Smooth muscle cell (in vitro differentiated cells): ENCODE measurements around the gene SLC1A2. TPM values are rescaled to one million over a fixed set of nuclear protein-coding genes. Genes with fewer than 3 reads are reported as not detected.

Source experiments
- DNase-seq: peaks from one replicate; lab custom pipeline; 2025; ENCODE audit not compliant: unreplicated experiment; lab: John Stamatoyannopoulos, UW
- H2AFZ ChIP-seq: fragments of 200-600 bp; sonication (generic); 2 replicates; pipeline ENCODE4 v1.6.0; 2016; ENCODE audit warnings: antibody characterized with exemption, low read depth, mild to moderate bottlenecking
- H3F3A ChIP-seq: fragments of 200-600 bp; sonication (generic); 2 replicates; pipeline ENCODE4 v1.6.0; 2017; ENCODE audit warnings: antibody characterized with exemption, low read depth
- H3K27ac ChIP-seq: fragments of 200-600 bp; sonication (generic); 2 replicates; pipeline ENCODE4 v1.5.1; 2016; ENCODE audit warnings: low read depth, mild to moderate bottlenecking
- H3K27me3 ChIP-seq: fragments of 200-600 bp; sonication (generic); 2 replicates; pipeline ENCODE4 v1.6.1; 2016; ENCODE audit warnings: low read depth, mild to moderate bottlenecking
- H3K36me3 ChIP-seq: fragments of 200-600 bp; sonication (generic); 2 replicates; pipeline ENCODE4 v1.5.1; 2016; ENCODE audit warnings: low read depth
- H3K4me1 ChIP-seq: fragments of 200-600 bp; sonication (generic); 2 replicates; pipeline ENCODE4 v1.5.1; 2016; ENCODE audit warnings: low read depth
- H3K4me2 ChIP-seq: fragments of 200-600 bp; sonication (generic); 2 replicates; pipeline ENCODE4 v1.6.0; 2016; ENCODE audit warnings: mild to moderate bottlenecking
- H3K4me3 ChIP-seq: fragments of 200-600 bp; sonication (generic); 2 replicates; pipeline ENCODE4 v1.5.1; 2016; ENCODE audit warnings: mild to moderate bottlenecking
- H3K79me2 ChIP-seq: fragments of 200-600 bp; sonication (generic); 2 replicates; pipeline ENCODE4 v1.6.0; 2016; ENCODE audit warnings: low read depth, mild to moderate bottlenecking
- H3K9ac ChIP-seq: fragments of 200-600 bp; sonication (generic); 2 replicates; pipeline ENCODE4 v1.6.0; 2016; ENCODE audit warnings: low read depth
- H3K9me3 ChIP-seq: fragments of 200-600 bp; sonication (generic); replicated peaks from 2 replicates; pipeline ENCODE4 v1.5.1; 2016; ENCODE audit warnings: low read depth
- H4K20me1 ChIP-seq: fragments of 200-600 bp; sonication (generic); 2 replicates; pipeline ENCODE4 v1.6.0; 2016; ENCODE audit warnings: low read depth
- WGBS: methylation state at CpG from one replicate; pipeline ENCODE4 v1.1.7; 2016; ENCODE audit warnings: low lambda C conversion rate; 5-methylcytosine and 5-hydroxymethylcytosine counted together
- polyA plus RNA-seq: library from polyadenylated mRNA; unstranded; fragments of >200 nt; fragmentation: Nextera tagmentation; extraction: Ambion mirVana; gene quantifications from 2 replicates; pipeline ENCODE4 v1.2.1, GENCODE V29; 2016
- total RNA-seq: library from RNA; depleted of rRNA; stranded (reverse); fragments of >200 nt; gene quantifications from 2 replicates; pipeline ENCODE4 v1.2.3, GENCODE V29; 2014
- TF ChIP-seq, protein P1 (sequence below): fragments of 200-600 bp; sonication (generic); IDR thresholded peaks from 2 replicates; pipeline ENCODE4 v1.5.1; 2017; ENCODE audit warnings: borderline replicate concordance, mild to moderate bottlenecking, antibody characterized with exemption; ENCODE audit not compliant: insufficient read depth, poor library complexity, severe bottlenecking

SLC1A2 gene
- total and polyA plus RNA-seq, 2 experiments from 2014 or later = 3.6 TPM; not detected in 1

DNA sequence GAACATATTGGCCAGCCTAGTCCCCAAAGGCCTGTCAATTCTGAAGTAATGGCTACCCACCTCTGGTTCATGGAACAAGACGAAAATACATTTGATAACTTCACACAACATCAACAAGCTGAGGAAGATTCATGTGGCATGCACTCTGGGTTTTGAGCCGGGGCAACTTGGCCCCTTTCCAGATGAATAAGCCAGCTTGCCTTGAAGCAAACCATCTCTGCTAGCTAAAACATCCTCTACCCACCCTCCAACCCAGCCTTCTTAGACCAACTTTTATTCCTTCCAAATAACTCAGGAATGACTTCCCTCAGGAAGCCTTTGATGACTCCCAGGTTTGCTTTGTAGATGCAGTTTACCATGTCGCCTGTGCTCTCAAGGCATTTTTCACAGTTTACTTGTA is 94.4 kb downstream of the SLC1A2 start:
- DNase-seq = no peak
- 90% methylated on average over 3 of the region's 3 CpGs for WGBS
- TF ChIP-seq, protein P1, sequence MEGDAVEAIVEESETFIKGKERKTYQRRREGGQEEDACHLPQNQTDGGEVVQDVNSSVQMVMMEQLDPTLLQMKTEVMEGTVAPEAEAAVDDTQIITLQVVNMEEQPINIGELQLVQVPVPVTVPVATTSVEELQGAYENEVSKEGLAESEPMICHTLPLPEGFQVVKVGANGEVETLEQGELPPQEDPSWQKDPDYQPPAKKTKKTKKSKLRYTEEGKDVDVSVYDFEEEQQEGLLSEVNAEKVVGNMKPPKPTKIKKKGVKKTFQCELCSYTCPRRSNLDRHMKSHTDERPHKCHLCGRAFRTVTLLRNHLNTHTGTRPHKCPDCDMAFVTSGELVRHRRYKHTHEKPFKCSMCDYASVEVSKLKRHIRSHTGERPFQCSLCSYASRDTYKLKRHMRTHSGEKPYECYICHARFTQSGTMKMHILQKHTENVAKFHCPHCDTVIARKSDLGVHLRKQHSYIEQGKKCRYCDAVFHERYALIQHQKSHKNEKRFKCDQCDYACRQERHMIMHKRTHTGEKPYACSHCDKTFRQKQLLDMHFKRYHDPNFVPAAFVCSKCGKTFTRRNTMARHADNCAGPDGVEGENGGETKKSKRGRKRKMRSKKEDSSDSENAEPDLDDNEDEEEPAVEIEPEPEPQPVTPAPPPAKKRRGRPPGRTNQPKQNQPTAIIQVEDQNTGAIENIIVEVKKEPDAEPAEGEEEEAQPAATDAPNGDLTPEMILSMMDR = no peak
- H3K4me1 ChIP-seq = peaks cover 11% of the 10 kb centered on the region
- H3F3A ChIP-seq = no peaks in the 10 kb centered on the region
- no peaks in the 10 kb centered on the region for H3K79me2 ChIP-seq
- H2AFZ ChIP-seq = no peak overlapping the region
- no peaks in the 10 kb centered on the region for H4K20me1 ChIP-seq
- H3K4me3 ChIP-seq = no peak overlapping the region
- no peaks in the 10 kb centered on the region for H3K36me3 ChIP-seq
- no peaks in the 10 kb centered on the region for H3K9me3 ChIP-seq
- H3K4me2 ChIP-seq = no peak overlapping the region
- no peaks in the 10 kb centered on the region for H3K27me3 ChIP-seq
- H3K27ac ChIP-seq = no peak overlapping the region
- H3K9ac ChIP-seq = no peak overlapping the region

DNA sequence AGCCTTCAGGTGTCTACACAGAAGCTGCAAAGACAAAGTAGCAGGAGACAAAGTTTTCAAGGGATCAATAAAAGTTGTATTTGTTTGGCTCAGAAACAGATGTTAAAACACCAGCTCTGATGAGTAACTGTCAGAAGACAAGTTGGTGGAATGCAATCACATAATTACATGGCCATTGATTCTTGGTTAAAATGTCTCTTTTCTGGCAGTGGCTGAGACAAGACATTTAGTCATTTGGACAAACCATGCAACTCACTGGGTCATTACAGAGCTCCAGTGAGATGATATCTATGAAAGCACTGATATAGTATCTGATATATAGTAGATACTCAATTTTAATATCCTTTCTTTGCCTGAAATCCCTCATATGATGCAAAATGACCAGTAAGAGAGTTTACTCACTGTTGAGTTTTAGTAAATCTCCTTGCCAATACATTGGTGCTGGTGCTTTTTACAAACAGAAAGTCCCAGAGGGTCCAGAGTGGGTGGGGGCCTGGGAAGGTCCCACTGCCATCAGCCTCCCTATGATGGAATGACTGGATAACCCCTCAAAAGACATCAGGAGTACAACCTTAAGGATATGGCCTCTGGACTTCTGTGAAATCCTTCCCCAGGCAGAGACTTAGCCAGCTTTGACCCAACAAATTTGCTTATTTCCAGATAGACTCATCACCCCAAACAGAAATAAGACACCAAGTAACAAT is 95.0 kb downstream of the SLC1A2 start:
- DNase-seq = no peak
- H3K4me2 ChIP-seq = no peak overlapping the region

DNA sequence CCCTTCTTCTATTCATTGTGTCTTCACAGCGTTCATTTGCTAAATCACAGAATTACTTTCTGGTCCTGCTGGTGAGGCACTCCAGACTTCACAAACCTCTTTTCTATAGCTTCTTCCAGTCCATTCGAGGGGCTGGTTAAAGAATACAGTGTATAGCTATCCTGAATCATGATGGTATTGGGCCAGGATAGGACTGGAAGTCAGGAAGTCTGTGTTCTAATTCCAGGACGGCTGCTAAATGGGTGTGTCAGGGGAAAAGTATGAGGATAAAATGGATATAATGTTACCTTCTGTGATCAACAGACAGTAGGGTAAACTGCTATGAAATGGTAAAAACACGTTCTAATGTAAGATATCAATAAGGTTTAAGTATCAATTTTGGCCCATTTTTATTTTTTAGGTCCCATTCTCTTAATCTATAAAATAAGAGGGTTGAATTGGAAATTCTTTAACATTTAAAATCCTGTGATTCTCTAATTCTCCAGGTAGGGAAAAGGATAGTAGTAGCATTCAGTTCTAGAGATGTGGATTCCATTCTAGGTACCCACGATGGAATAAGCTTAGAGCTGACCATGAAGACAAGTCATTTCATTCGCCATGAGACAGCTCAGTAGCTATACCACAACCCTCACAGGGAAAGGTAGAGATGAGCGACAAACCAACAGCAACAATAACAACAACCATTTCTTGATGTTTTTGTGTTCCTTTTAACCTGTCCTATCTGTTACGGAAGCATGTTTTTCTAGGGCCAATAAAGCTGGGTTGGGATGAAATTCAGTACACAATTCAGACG is 96.1 kb downstream of the SLC1A2 start:
- no peaks in the 10 kb centered on the region for H3K36me3 ChIP-seq
- no peaks in the 10 kb centered on the region for H4K20me1 ChIP-seq
- no peak overlapping the region for H3K4me3 ChIP-seq
- DNase-seq = no peak
- H3K4me1 ChIP-seq = peaks cover 14% of the 10 kb centered on the region
- H3K9ac ChIP-seq = no peak overlapping the region
- H3K27me3 ChIP-seq = no peaks in the 10 kb centered on the region
- H3K4me2 ChIP-seq = no peak overlapping the region
- TF ChIP-seq, protein P1 = no peak
- H3F3A ChIP-seq = no peaks in the 10 kb centered on the region
- no peaks in the 10 kb centered on the region for H3K79me2 ChIP-seq
- no peaks in the 10 kb centered on the region for H3K9me3 ChIP-seq
- no peak overlapping the region for H2AFZ ChIP-seq
- WGBS = 89% methylated on average over 9 of the region's 9 CpGs
- H3K27ac ChIP-seq = no peak overlapping the region

More for the DNA sequence above, 95.0 kb downstream of the SLC1A2 start:
- no peaks in the 10 kb centered on the region for H3F3A ChIP-seq
- no peak overlapping the region for H3K9ac ChIP-seq
- H3K27ac ChIP-seq = no peak overlapping the region
- TF ChIP-seq, protein P1 = no peak
- H4K20me1 ChIP-seq = no peaks in the 10 kb centered on the region
- no peaks in the 10 kb centered on the region for H3K36me3 ChIP-seq
- H2AFZ ChIP-seq = no peak overlapping the region
- H3K9me3 ChIP-seq = no peaks in the 10 kb centered on the region
- peaks cover 14% of the 10 kb centered on the region for H3K4me1 ChIP-seq
- H3K79me2 ChIP-seq = no peaks in the 10 kb centered on the region
- H3K4me3 ChIP-seq = no peak overlapping the region
- no peaks in the 10 kb centered on the region for H3K27me3 ChIP-seq
